SIG-M5 treated with dmso at 0.1 percent for 504 hours (cell line): ENCODE results near the gene FTL.

Experiments
- DNase-seq: peaks from one replicate; lab custom pipeline; 2025; ENCODE audit not compliant: unreplicated experiment; lab: John Stamatoyannopoulos, UW

Gene FTL

DNA sequence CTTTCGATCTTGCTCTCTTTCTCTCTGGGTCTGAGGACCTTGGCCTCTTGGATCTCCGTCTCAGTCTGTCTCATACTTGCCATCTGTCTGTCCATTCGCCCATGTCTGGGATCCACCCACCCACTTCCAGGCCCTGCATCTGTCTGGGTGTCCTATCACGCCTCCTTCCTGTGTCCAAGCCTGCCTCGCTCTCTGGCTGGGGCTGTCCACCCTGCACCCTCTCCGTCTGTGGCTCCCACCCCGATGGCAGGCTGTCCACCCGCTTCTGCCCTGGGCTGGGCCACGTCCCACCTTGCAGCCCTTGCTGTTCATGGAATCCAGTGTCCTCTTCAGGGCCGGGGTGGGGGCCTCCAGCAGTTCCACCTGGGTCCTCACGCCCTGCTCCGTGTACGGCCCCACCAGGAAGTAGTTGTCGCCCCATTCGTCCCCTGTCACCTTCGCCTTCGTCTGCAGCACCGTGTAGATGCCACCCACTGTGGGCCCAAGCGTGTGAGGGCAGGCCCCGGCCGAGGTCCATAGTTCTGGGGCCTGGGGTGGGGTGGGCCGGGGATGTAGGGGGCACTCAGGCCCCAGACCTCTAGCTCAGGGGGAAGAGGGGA, 26.0 kb downstream of the FTL start:
- no peak for DNase-seq

- peak; percentile 55 for DNase-seq
These were observed 26.9 kb downstream of the FTL start for GRCh38 chr19:48991873-48992580.

- DNase-seq, result peak; percentile 43
These were observed 27.6 kb downstream of the FTL start for GRCh38 chr19:48992581-48993174.

GRCh38 chr19:48993175-48994034, 28.3 kb downstream of the FTL start, which contains the start of the genes GYS1 and RUVBL2:
Gene GYS1 (minus strand): TSS chr19:48993309. CDS start chr19:48993112, 197 bp downstream.
Gene RUVBL2 (plus strand): TSS chr19:48993887. CDS start chr19:48993912, 25 bp downstream.
- peak; percentile 100 for DNase-seq

DNA sequence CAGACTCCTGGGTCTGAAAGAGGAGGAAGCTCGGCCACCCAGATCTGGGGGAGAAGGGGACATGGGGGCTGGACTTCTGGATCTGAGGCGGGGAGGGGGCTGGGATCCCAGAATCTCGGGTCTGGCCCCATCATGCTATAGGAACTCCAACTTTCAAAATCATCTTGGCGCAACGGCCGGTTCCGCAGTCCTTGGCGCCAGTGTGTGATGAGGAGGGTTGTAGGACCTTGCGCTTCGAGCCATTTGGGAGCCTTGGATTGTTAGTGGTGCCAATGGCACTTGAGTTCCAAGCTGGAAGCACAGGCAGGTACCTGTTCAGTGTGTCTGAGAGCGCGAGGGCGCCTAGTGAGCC, 28.9 kb downstream of the FTL start:
- DNase-seq, result no peak

GRCh38 chr19:48997972-48998371, 32.9 kb downstream of the FTL start:
- peak; percentile 60 for DNase-seq

GRCh38 chr19:48999481-49000325, 34.6 kb downstream of the FTL start:
- DNase-seq, result peak; percentile 70

- DNase-seq, result no peak
These were observed 39.0 kb downstream of the FTL start for GRCh38 chr19:49004133-49004532.

DNA sequence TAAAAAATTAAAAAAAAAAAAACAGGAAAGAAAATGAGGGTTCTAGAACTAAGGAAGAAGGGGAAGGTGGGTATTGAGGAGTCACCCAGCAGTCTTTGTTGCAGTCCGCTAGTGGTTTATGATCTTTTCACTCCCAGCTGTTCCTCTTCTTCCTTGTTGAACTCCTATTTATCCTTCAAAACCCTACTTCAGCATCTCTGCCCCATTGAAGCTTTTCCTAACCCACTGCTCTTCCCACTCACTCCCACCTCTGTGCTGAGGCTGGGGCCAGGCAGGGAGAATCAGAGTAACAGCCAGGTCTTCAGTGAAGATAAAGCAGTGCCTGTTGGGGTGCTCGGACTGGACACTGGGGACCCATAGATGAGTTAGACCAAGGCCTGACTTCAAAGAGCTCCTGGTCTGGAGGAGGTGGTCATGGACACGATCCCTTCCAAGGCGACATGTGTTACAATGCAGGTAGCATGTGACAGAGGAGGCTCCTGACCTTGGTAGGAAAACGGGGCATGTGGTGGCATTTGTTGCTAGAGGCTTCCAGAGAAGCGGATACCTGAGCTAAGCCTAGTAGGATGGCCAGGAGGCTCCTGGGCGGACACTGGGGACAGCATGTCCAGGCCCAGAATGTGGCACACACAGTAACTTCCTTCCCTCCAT, 40.0 kb downstream of the FTL start:
- DNase-seq, result no peak

DNA sequence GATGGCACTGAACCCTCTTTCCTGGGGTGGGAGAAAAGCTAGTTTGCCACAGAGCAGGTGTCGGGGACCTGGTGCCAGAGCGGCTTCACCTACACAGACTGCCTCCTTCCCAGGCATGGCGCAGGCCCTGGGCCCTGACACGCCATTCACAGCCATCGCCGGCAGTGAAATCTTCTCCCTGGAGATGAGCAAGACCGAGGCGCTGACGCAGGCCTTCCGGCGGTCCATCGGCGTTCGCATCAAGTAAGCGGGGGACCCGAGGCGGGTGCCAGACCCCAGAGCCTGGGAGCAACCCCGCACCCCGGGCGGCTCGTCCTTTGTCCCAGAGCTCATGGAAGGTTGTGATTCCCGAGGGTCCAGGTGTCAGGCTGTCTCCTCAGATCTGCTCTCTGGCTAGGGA, 41.8 kb downstream of the FTL start:
- no peak for DNase-seq

GRCh38 chr19:49009828-49010227, 44.7 kb downstream of the FTL start:
- no peak for DNase-seq

GRCh38 chr19:49010453-49010852, 45.3 kb downstream of the FTL start:
- DNase-seq, result no peak

DNA sequence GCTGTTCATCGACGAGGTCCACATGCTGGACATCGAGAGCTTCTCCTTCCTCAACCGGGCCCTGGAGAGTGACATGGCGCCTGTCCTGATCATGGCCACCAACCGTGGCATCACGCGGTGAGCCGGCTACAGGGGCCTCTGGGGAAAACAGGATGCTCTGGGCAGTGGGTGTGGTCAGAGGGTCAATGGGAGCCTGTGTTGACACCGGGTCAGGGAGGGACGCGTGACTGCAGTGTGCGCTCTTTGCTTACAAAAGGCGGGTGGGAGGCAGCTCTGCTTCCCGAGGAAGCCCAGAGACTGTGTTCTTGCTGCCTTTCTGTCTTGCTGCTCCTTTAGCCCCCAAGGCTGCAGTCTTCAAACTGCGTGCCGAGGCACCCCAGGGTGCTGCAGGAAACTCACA, 46.1 kb downstream of the FTL start:
- DNase-seq, result no peak

DNA sequence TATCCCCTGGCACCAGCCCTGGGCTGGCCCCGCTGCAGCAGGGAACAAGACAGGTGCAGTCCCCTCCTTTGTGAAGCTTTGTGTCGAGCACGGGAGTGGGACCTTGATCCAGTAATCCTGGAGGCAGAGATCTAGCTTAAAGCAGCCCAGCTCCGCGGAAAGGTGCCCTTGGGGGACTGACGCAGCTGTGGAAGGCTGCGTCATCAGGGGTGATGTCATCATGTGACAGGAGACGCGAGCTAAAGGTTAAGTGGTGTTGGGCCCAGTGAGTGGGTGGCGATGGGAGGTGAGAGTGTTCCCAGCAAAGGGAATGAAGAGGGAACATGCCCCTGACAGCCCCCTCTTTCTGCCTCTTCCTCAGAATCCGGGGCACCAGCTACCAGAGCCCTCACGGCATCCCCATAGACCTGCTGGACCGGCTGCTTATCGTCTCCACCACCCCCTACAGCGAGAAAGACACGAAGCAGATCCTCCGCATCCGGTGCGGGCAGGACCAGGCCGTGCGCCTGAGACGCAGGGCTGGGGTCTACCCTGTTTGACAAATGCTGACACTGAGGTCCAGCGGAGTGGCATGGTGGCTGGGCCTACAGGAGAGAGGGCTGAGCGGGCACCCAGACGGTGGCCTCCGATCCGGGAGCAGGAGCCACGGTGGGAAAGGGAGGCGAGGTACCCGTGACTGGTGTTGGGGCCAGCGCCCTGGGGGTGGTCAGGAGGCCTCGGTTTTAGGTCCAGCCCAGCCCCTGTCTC, 49.2 kb downstream of the FTL start:
- DNase-seq, result no peak

GRCh38 chr19:49014870-49015255, 49.8 kb downstream of the FTL start:
- no peak for DNase-seq

DNA sequence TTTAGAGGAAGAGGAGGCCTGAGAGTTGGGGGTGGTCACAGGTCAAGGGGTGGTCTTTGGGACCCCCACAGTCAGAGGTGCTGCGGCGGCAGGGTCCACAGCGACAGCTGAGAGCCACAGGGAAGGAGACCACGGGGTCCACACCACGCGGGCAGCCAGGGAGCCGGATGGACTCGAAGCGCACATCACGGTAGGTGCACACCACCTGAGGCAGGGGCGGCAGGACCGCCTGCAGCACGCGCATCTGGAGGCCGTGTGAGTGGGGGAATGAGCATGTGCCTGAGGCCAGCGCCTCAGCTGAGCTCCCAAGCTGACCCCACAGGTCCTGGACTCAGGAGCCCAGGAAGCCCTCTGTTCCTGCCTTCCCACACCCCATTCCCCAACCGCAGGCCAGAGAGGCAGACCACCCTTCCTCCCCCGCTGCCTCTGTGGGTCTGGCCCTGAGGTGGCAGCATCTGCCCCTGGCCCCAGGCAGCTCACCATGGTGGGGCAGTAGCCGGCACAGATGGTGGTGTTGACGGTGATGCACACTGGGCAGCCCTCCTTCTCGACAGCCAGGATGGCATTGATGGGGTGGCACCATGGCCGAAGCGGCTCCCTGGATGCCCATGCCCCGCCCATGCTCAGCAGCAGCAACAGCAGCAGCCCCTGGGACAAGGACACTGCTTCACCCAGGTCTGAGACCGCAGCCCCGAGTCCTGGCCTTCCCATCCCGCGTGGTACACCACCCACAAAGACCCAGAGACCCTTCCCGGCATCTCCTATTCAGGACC, 51.1 kb downstream of the FTL start:
- no peak for DNase-seq
